IMR-90 (cell line): ENCODE data around the gene ACOX3. TPM values are rescaled to one million over a fixed set of nuclear protein-coding genes. Genes with fewer than 3 reads are reported as not detected.

Experiments
- ATAC-seq: fragments of 200-7000 bp; cut with Tn5 transposase; 2 replicates; pipeline ENCODE4 v1.9.1; 2020; ENCODE audit warnings: low read depth, mild to moderate bottlenecking, moderate library complexity
- BruUV-seq: library from RNA; stranded (reverse); fragments of 400-500 nt; replicated peaks from 2 replicates; lab custom pipeline; 2021; lab: Mats Ljungman, UMichigan
- CTCF ChIA-PET: fragments of 300-600 bp; formaldehyde crosslinking; extraction: SDS; loops from one replicate; lab custom pipeline; 2021; ENCODE audit warnings: antibody characterized with exemption; lab: Yijun Ruan, JAX
- POLR2A ChIA-PET: fragments of 300-600 bp; sonication (Branson Sonifier 250); formaldehyde crosslinking; loops from one replicate; lab custom pipeline; 2022; ENCODE audit warnings: antibody characterized with exemption; ENCODE audit not compliant: unreplicated experiment; lab: Charles Lee
- DNase-seq: peaks from one replicate; pipeline ENCODE4 v3.0.0; 2013
- H2AFZ ChIP-seq: replicated peaks from 2 replicates; pipeline ENCODE3; 2013; ENCODE audit warnings: low read length, mild to moderate bottlenecking; ENCODE audit not compliant: poor library complexity
- H2AK5ac ChIP-seq: 2 replicates; pipeline ENCODE4 v1.6.1; 2013; ENCODE audit warnings: low read depth, low read length, inconsistent platforms
- H2AK9ac ChIP-seq: replicated peaks from 2 replicates; pipeline ENCODE3; 2013; ENCODE audit warnings: mild to moderate bottlenecking, low read depth, low read length, moderate library complexity; ENCODE audit not compliant: poor library complexity
- H2BK120ac ChIP-seq: 2 replicates; pipeline ENCODE4 v1.6.1; 2013; ENCODE audit warnings: low read depth, low read length, inconsistent platforms
- H2BK15ac ChIP-seq: 3 replicates; pipeline ENCODE4 v1.6.1; 2013; ENCODE audit warnings: low read depth, low read length, inconsistent platforms
- H2BK20ac ChIP-seq: 2 replicates; pipeline ENCODE4 v1.6.1; 2013; ENCODE audit warnings: low read depth, mild to moderate bottlenecking, inconsistent platforms, low read length, moderate library complexity
- H2BK5ac ChIP-seq: 2 replicates; pipeline ENCODE4 v1.6.1; 2013; ENCODE audit warnings: mild to moderate bottlenecking, low read depth, low read length, inconsistent platforms; ENCODE audit not compliant: poor library complexity, severe bottlenecking
- H3K14ac ChIP-seq: replicated peaks from 2 replicates; pipeline ENCODE4 v1.6.1; 2013; ENCODE audit warnings: low read depth, low read length, inconsistent platforms
- H3K18ac ChIP-seq: 2 replicates; pipeline ENCODE4 v1.6.1; 2013; ENCODE audit warnings: low read depth, low read length, control low read depth
- H3K23ac ChIP-seq: 2 replicates; pipeline ENCODE4 v1.6.1; 2013; ENCODE audit warnings: low read depth, low read length, inconsistent platforms
- H3K27ac ChIP-seq: 2 replicates; pipeline ENCODE4 v1.5.1; 2013; ENCODE audit warnings: mild to moderate bottlenecking, control low read depth, low read length; ENCODE audit not compliant: insufficient read depth
- H3K27me3 ChIP-seq: 2 replicates; pipeline ENCODE4 v1.6.1; 2013; ENCODE audit warnings: low read length; ENCODE audit not compliant: control insufficient read depth, insufficient read depth
- H3K36me3 ChIP-seq: 2 replicates; pipeline ENCODE4 v1.6.1; 2013; ENCODE audit warnings: low read length, mixed read lengths; ENCODE audit not compliant: control insufficient read depth, insufficient read depth
- H3K4ac ChIP-seq: 2 replicates; pipeline ENCODE4 v1.6.1; 2013; ENCODE audit warnings: low read depth, low read length, inconsistent platforms
- H3K4me1 ChIP-seq: 2 replicates; pipeline ENCODE4 v1.6.1; 2013; ENCODE audit warnings: low read length, mixed read lengths; ENCODE audit not compliant: control insufficient read depth, insufficient read depth
- H3K4me2 ChIP-seq: 2 replicates; pipeline ENCODE4 v1.6.1; 2013; ENCODE audit warnings: low read depth, mild to moderate bottlenecking, control low read depth, low read length, moderate library complexity
- H3K4me3 ChIP-seq: 2 replicates; pipeline ENCODE4 v1.5.1; 2013; ENCODE audit warnings: low read depth, mild to moderate bottlenecking, control low read depth, low read length, moderate library complexity; ENCODE audit not compliant: insufficient read depth
- H3K56ac ChIP-seq: 2 replicates; pipeline ENCODE4 v1.6.1; 2013; ENCODE audit warnings: low read length, inconsistent platforms; ENCODE audit not compliant: insufficient read depth; ENCODE audit errors: extremely low read depth
- H3K79me1 ChIP-seq, 2 experiments: 2 replicates each; pipeline ENCODE4 v1.6.1; 2013; ENCODE audit warnings: low read length in 2 of 2, inconsistent platforms in 1 of 2, low read depth in 1 of 2
- H3K9ac ChIP-seq: 2 replicates; pipeline ENCODE4 v1.6.1; 2013; ENCODE audit warnings: low read depth, low read length, control low read depth
- H3K9me1 ChIP-seq: 2 replicates; pipeline ENCODE4 v1.6.1; 2013; ENCODE audit warnings: low read length, inconsistent platforms; ENCODE audit not compliant: insufficient read depth
- H3K9me3 ChIP-seq: 2 replicates; pipeline ENCODE4 v1.6.1; 2013; ENCODE audit warnings: low read length; ENCODE audit not compliant: control insufficient read depth, insufficient read depth
- H4K20me1 ChIP-seq: 2 replicates; pipeline ENCODE4 v1.6.1; 2013; ENCODE audit warnings: low read length, inconsistent platforms; ENCODE audit not compliant: insufficient read depth
- H4K5ac ChIP-seq: 2 replicates; pipeline ENCODE4 v1.6.1; 2013; ENCODE audit warnings: mild to moderate bottlenecking, low read depth, low read length, control low read depth
- H4K8ac ChIP-seq, 2 experiments: 2 replicates each; pipeline ENCODE4 v1.6.1; 2013; ENCODE audit warnings: low read depth in 2 of 2, low read length in 2 of 2, control low read depth in 1 of 2, inconsistent platforms in 1 of 2
- H4K91ac ChIP-seq: 2 replicates; pipeline ENCODE4 v1.6.1; 2013; ENCODE audit warnings: low read depth, low read length, inconsistent platforms; ENCODE audit not compliant: insufficient read depth
- BHLHE40 ChIP-seq: fragments of 150-350 bp; IDR thresholded peaks from 2 replicates; pipeline ENCODE4 v1.6.1; 2016; ENCODE audit warnings: mild to moderate bottlenecking, low read depth, low read length
- CEBPB ChIP-seq: IDR thresholded peaks from 2 replicates; pipeline ENCODE4 v1.6.1; 2012; ENCODE audit warnings: low read depth, low read length, improper control_type of control experiment
- CHD1 ChIP-seq: IDR thresholded peaks from 2 replicates; pipeline ENCODE4 v1.6.1; 2012; ENCODE audit warnings: low read depth, low read length, improper control_type of control experiment
- ELK1 ChIP-seq: fragments of 150-350 bp; IDR thresholded peaks from 2 replicates; pipeline ENCODE4 v1.6.1; 2016; ENCODE audit warnings: low read depth, mild to moderate bottlenecking, low read length, moderate library complexity, borderline replicate concordance
- FOS ChIP-seq: fragments of 150-350 bp; IDR thresholded peaks from 2 replicates; pipeline ENCODE4 v1.6.1; 2016; ENCODE audit warnings: low read depth, low read length
- MAFK ChIP-seq: IDR thresholded peaks from 2 replicates; pipeline ENCODE4 v1.6.1; 2012; ENCODE audit warnings: low read depth, low read length, improper control_type of control experiment
- MAZ ChIP-seq: IDR thresholded peaks from 2 replicates; pipeline ENCODE4 v1.6.1; 2012; ENCODE audit warnings: low read depth, mild to moderate bottlenecking, low read length, improper control_type of control experiment, moderate library complexity, borderline replicate concordance
- MXI1 ChIP-seq: IDR thresholded peaks from 2 replicates; pipeline ENCODE4 v1.6.1; 2012; ENCODE audit warnings: low read depth, mild to moderate bottlenecking, low read length, moderate library complexity, borderline replicate concordance
- NFE2L2 ChIP-seq: fragments of 150-350 bp; IDR thresholded peaks from 2 replicates; pipeline ENCODE4 v1.6.1; 2016; ENCODE audit warnings: low read depth, mild to moderate bottlenecking, low read length
- POLR2A ChIP-seq: IDR thresholded peaks from 2 replicates; pipeline ENCODE4 v1.6.1; 2012; ENCODE audit warnings: mild to moderate bottlenecking, low read depth, low read length
- RAD21 ChIP-seq: IDR thresholded peaks from 2 replicates; pipeline ENCODE4 v1.6.1; 2012; ENCODE audit warnings: low read length, improper control_type of control experiment
- RCOR1 ChIP-seq: IDR thresholded peaks from 2 replicates; pipeline ENCODE4 v1.6.1; 2012; ENCODE audit warnings: mild to moderate bottlenecking, low read length, improper control_type of control experiment; ENCODE audit not compliant: insufficient replicate concordance
- RFX5 ChIP-seq: IDR thresholded peaks from 2 replicates; pipeline ENCODE4 v1.8.0; 2012; ENCODE audit warnings: low read depth, mild to moderate bottlenecking, low read length, moderate library complexity
- SMC3 ChIP-seq: fragments of 150-350 bp; IDR thresholded peaks from 2 replicates; pipeline ENCODE4 v1.6.1; 2016; ENCODE audit warnings: low read depth, mild to moderate bottlenecking, antibody characterized with exemption, low read length, moderate library complexity
- USF2 ChIP-seq: fragments of 150-350 bp; IDR thresholded peaks from 2 replicates; pipeline ENCODE4 v1.6.1; 2017; ENCODE audit warnings: mild to moderate bottlenecking, antibody characterized with exemption, low read length, low read depth
- WGBS, 2 experiments: methylation state at CpG; one replicate each; pipeline versions ENCODE4 v1.1.5 to v1.1.7; 2013; ENCODE audit warnings: missing lambda C conversion rate in 2 of 2; ENCODE audit not compliant: insufficient read length in 1 of 2; ENCODE audit errors: extremely low coverage in 2 of 2; 5-methylcytosine and 5-hydroxymethylcytosine counted together
- dilution Hi-C: fragments of 300-500 bp; cut with HindIII; formaldehyde crosslinking; loops from one replicate; pipeline ENCODE4 v1.14.3; 2018; ENCODE audit warnings: low sequenced_read_pairs; ENCODE audit not compliant: unreplicated experiment
- in situ Hi-C: fragments of 300-500 bp; cut with MboI; formaldehyde crosslinking; loops from 3 replicates; pipeline ENCODE4 v1.14.3; 2019; ENCODE audit warnings: low sequenced_read_pairs, inconsistent platforms, mixed read lengths
- intact Hi-C: fragments of 100-400 bp; cut with micrococcal nuclease; formaldehyde crosslinking; loops from 2 replicates; pipeline ENCODE4 v1.10.0; 2022
- polyA plus RNA-seq, 3 experiments: library from polyadenylated mRNA; depleted of rRNA; stranded (reverse); fragments of >200 nt; gene quantifications; 2 replicates each; pipeline ENCODE4 v1.2.3, GENCODE V29; 2012; ENCODE audit warnings: low replicate concordance in 1 of 3
- total RNA-seq: library from RNA; depleted of rRNA; stranded (reverse); fragments of >200 nt; gene quantifications from 2 replicates; pipeline ENCODE4 v1.2.3, GENCODE V29; 2012

The ACOX3 gene
- total and polyA plus RNA-seq, 2 of the 4 experiments (the other 2 are of a cell fraction) = 15.2 to 25.8 TPM

- H3K56ac ChIP-seq = no peak overlapping the region
- 0 out of 2 replicates have a peak overlapping the region, but pooled peaks have one; percentile 30 for H2BK20ac ChIP-seq
- peak overlapping the region; percentile 66 for H3K9ac ChIP-seq
- H4K20me1 ChIP-seq = peaks cover 31% of the 10 kb centered on the region
- WGBS, 2 experiments = 55% methylated on average over 2 of the region's 7 CpGs; no CpG with 5 or more reads in 1 of the 2 experiments
- CTCF ChIA-PET = interaction anchor here (0.6 to 1.6 kb wide), 8 partner anchors 34 to 125 kb away, joined by 3 to 4 read pairs (median 3); no protein-coding TSS in a partner anchor
- H3K27me3 ChIP-seq = no peaks in the 10 kb centered on the region
- peaks cover 29% of the 10 kb centered on the region for H3K36me3 ChIP-seq
- dilution Hi-C loops = no loop called here
- H3K9me1 ChIP-seq = peaks cover 15% of the 10 kb centered on the region
- peaks cover 0 to 12% of the 10 kb centered on the region in 2 experiments; a peak in 1 of 4 replicates for H3K79me1 ChIP-seq
- H3K23ac ChIP-seq = 0 out of 2 replicates have a peak overlapping the region, but pooled peaks have one; percentile 18
- POLR2A ChIA-PET = no interaction called here
- H2AFZ ChIP-seq = peak overlapping the region; percentile 69
- H4K5ac ChIP-seq = peak overlapping the region; percentile 62
- H2AK5ac ChIP-seq = peak overlapping the region; percentile 96
- peak overlapping the region; percentile 14 for H3K4me2 ChIP-seq
- H3K4me1 ChIP-seq = peaks cover 25% of the 10 kb centered on the region
- H3K9me3 ChIP-seq = no peaks in the 10 kb centered on the region
- in situ Hi-C loops = no loop called here
- peak overlapping the region; percentile 82 for H2BK5ac ChIP-seq
- H2AK9ac ChIP-seq = peak overlapping the region; percentile 81
- H4K91ac ChIP-seq = peak overlapping the region; percentile 80; the same call in 1 of the 2 replicates
- ATAC-seq = peak; percentile 85
- no TSS peak for BruUV-seq
- DNase-seq = peak; percentile 99
- H3K4me3 ChIP-seq = no peak overlapping the region
- H3K4ac ChIP-seq = peak overlapping the region; percentile 76
- peak overlapping the region; percentile 92 for H3K18ac ChIP-seq
- H3K27ac ChIP-seq = peak overlapping the region; percentile 95
- 0 out of 3 replicates have a peak overlapping the region, but pooled peaks have one; percentile 54 for H2BK15ac ChIP-seq
- no peak overlapping the region for H3K14ac ChIP-seq
- peak overlapping the region; percentile 19 to 65; a peak in 3 of 4 replicates for H4K8ac ChIP-seq
- peak overlapping the region; percentile 59 for H2BK120ac ChIP-seq
- intact Hi-C loops = loop anchor here (1.0 to 2.0 kb wide), 3 partner anchors 34 to 122 kb away; no protein-coding TSS in a partner anchor
- no peak for TF ChIP-seq ELK1
- TF ChIP-seq USF2 = 0 out of 2 replicates have a peak, but pooled peaks have one; percentile 7
- no peak for TF ChIP-seq MAFK
- TF ChIP-seq MXI1 = no peak
- TF ChIP-seq NFE2L2 = peak; percentile 38; the same call in 1 of the 2 replicates
- peak; percentile 94 for TF ChIP-seq FOS
- no peak for TF ChIP-seq RAD21
- TF ChIP-seq RCOR1 = no peak
- 0 out of 2 replicates have a peak, but pooled peaks have one; percentile 60 for TF ChIP-seq MAZ
- TF ChIP-seq POLR2A = no peak
- peak; percentile 75 for TF ChIP-seq CEBPB
- no peak for TF ChIP-seq CHD1
- TF ChIP-seq RFX5 = no peak
- no peak for TF ChIP-seq SMC3
- TF ChIP-seq BHLHE40 = peak; percentile 70
These were observed 32.2 kb upstream of the ACOX3 start for GRCh38 chr4:8472689-8473197.
